Chondrocyte (in vitro differentiated cells): ENCODE data around the gene DNAJC3. TPM values are rescaled to one million over a fixed set of nuclear protein-coding genes. Genes with fewer than 3 reads are reported as not detected.

Source experiments
- DNase-seq: peaks from one replicate; pipeline ENCODE4 v3.0.0; 2021; ENCODE audit warnings: mixed read lengths, low spot score
- H3K27ac Mint-ChIP-seq: one replicate; pipeline ENCODE4 v1.8.0; 2021; ENCODE audit warnings: mild to moderate bottlenecking, moderate library complexity, mixed read lengths; ENCODE audit not compliant: unreplicated experiment
- H3K27me3 Mint-ChIP-seq: 2 replicates; pipeline ENCODE4 v1.8.0; 2021; ENCODE audit warnings: low read depth, mixed read lengths
- H3K36me3 Mint-ChIP-seq: 2 replicates; pipeline ENCODE4 v1.8.0; 2021; ENCODE audit warnings: low read depth, mixed read lengths
- H3K4me1 Mint-ChIP-seq: 2 replicates; pipeline ENCODE4 v1.8.0; 2021; ENCODE audit warnings: low read depth, mild to moderate bottlenecking, mixed read lengths
- H3K4me3 Mint-ChIP-seq: one replicate; pipeline ENCODE4 v1.8.0; 2021; ENCODE audit warnings: mild to moderate bottlenecking, moderate library complexity, mixed read lengths; ENCODE audit not compliant: unreplicated experiment
- H3K9me3 Mint-ChIP-seq: 2 replicates; pipeline ENCODE4 v1.8.0; 2021; ENCODE audit warnings: low read depth, mixed read lengths
- total RNA-seq: library from RNA; stranded (reverse); gene quantifications from 3 replicates; pipeline ENCODE4 v1.2.1, GENCODE V29; 2021
- TF ChIP-seq, protein P1 (sequence below): fragments of 200-600 bp; sonication (generic); IDR thresholded peaks from 2 replicates; pipeline ENCODE4 v1.5.0; 2021; ENCODE audit warnings: antibody characterized with exemption, mild to moderate bottlenecking, moderate library complexity

DNAJC3 gene
- total RNA-seq, 1 donor from 2014 or later = 53.9 TPM

DNA sequence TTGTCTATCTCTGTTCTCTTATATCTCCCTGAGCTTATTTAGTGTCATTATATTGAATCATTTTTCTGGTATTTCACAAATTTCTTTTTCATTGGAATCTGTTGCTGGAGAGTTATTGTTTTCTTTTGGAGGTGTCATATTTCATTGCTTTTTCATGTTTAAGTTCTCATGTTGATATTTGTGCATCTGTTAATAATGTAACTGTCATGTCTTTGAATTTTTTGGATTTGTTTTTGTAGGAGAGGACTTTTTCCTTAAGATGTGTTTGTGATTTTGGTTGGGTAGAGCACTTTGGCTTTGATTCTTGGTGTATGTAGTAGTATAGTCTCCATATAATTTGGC, 64.0 kb downstream of the DNAJC3 start:
- Mint-ChIP-seq H3K27ac (peak overlapping the region; percentile 52), H3K4me3 (peak overlapping the region; percentile 50), H3K9me3 (peaks cover 12% of the 10 kb centered on the region), H3K4me1 (peaks cover 8% of the 10 kb centered on the region), H3K27me3 (no peaks in the 10 kb centered on the region), H3K36me3 (peaks cover 5% of the 10 kb centered on the region)
- TF ChIP-seq, protein P1, sequence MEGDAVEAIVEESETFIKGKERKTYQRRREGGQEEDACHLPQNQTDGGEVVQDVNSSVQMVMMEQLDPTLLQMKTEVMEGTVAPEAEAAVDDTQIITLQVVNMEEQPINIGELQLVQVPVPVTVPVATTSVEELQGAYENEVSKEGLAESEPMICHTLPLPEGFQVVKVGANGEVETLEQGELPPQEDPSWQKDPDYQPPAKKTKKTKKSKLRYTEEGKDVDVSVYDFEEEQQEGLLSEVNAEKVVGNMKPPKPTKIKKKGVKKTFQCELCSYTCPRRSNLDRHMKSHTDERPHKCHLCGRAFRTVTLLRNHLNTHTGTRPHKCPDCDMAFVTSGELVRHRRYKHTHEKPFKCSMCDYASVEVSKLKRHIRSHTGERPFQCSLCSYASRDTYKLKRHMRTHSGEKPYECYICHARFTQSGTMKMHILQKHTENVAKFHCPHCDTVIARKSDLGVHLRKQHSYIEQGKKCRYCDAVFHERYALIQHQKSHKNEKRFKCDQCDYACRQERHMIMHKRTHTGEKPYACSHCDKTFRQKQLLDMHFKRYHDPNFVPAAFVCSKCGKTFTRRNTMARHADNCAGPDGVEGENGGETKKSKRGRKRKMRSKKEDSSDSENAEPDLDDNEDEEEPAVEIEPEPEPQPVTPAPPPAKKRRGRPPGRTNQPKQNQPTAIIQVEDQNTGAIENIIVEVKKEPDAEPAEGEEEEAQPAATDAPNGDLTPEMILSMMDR = no peak
- DNase-seq = no peak

DNA sequence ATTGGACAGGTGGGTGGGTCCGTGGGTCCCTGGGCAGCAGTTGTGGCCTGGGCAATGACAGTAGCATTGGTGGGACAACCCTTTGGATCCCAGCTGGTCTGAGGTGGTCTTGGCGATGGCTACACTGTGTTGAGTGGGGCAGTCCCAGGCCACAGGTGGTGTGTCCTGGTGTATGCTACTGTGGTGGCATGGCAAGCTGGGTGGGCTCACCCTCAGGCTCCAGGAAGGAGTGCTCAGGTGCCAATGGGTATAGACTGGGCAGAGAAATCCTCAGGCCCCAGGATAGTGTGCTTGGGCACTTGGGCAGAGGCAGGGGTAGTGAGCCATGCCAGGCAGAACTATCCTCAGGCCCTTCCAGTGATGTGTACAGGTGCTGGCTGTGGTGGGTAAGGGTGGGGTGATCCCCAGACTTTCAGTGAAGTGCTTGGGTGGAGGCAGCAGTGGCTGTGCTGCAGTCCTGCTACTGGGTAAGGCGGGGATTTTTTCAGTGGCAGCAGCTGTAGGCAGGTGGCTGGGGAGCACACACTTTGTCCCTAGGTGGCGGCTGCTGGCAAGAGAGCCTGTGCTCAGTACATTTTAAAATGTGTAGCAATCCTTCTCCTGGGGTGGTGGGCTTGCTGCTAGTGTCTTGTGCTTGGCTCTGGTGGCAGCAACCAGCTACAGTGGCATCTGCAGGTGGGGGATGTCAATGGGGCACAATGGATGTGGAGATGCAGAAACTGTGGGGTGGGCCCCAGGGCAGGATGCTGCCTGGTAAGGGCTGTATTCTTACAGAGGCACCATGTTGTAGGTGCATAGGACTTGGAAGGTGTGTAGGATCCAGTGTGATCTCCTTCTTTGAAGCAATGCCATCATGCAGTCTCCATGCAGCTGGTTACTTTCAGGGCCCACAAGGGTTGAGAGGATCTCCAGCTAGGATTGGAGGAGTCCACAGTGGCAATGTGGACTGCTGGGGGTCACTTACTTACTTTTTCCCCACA, 64.9 kb downstream of the DNAJC3 start:
- H3K9me3 Mint-ChIP-seq = peaks cover 12% of the 10 kb centered on the region
- H3K4me1 Mint-ChIP-seq = peaks cover 8% of the 10 kb centered on the region
- H3K4me3 Mint-ChIP-seq = no peak overlapping the region
- TF ChIP-seq, protein P1 = no peak
- H3K36me3 Mint-ChIP-seq = peaks cover 5% of the 10 kb centered on the region
- no peak for DNase-seq
- H3K27me3 Mint-ChIP-seq = no peaks in the 10 kb centered on the region
- H3K27ac Mint-ChIP-seq = no peak overlapping the region

DNA sequence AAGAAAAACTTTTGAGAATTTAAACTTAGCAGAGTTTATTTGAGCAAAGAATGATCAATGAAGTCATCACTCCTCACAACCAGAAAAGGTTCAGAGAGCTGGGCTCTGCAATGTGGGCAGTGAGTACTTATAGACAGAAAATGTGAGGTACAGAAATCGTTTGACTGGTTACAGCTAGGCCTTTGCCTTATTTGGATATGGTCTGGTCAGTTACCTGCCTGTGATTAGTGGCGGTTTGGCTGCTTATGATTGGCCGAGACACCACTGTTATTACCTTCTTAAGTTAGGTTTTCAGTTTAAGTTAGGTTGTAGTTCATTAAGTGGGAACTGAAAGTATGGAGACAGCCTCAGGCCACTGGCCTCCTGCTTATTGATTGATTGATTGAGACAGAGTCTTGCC, 66.3 kb downstream of the DNAJC3 start:
- Mint-ChIP-seq H3K9me3 (peaks cover 12% of the 10 kb centered on the region), H3K4me3 (no peak overlapping the region), H3K4me1 (peaks cover 8% of the 10 kb centered on the region), H3K27me3 (no peaks in the 10 kb centered on the region), H3K36me3 (peaks cover 5% of the 10 kb centered on the region), H3K27ac (no peak overlapping the region)
- TF ChIP-seq, protein P1 = no peak
- no peak for DNase-seq

DNA sequence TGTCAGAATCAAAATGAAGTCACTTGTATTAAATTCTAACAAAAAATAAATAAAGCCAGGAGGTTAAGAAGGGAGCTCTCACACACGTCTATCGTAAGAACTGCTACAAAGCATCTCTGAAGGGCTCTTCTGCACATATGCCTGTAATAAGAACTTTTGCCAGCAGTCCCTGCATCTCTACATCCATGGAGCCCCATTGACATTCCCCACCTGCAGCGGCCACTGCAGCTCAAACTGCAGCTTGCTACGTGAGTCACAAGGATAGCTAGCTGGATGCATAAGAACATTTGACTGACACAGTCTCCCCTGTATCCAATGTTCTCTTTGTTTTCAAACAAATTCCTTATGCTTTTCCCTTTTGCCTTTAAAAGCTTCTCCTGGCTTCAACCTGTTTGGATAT, 68.3 kb downstream of the DNAJC3 start:
- H3K27me3 Mint-ChIP-seq = no peaks in the 10 kb centered on the region

DNA sequence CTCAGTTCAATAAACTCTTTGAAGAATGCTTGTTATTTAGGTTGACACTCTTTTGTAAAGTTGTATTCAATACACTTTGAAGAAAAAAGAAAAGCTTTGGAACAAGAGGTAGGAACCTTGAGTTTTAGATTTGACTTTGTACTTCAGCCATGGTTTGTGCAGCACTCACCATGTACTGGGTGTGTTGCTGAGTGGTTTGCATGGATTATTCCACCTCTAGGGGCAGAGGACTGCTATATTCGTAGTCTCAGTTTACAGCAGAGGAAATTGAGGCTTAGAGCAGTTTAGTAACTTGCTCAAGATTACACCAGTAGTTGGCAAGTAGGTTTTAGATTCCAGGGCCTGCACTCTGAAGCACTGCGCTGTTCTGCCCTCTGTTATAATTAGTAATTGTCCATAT, 68.8 kb downstream of the DNAJC3 start:
- peaks cover 5% of the 10 kb centered on the region for H3K9me3 Mint-ChIP-seq
- peaks cover 4% of the 10 kb centered on the region for H3K36me3 Mint-ChIP-seq
- no peaks in the 10 kb centered on the region for H3K27me3 Mint-ChIP-seq
- TF ChIP-seq, protein P1 = peak; percentile 27
- DNase-seq = no peak
- H3K4me3 Mint-ChIP-seq = no peak overlapping the region
- H3K27ac Mint-ChIP-seq = no peak overlapping the region
- H3K4me1 Mint-ChIP-seq = peaks cover 5% of the 10 kb centered on the region

More for the DNA sequence above, 68.3 kb downstream of the DNAJC3 start:
- no peak overlapping the region for H3K27ac Mint-ChIP-seq
- peaks cover 8% of the 10 kb centered on the region for H3K4me1 Mint-ChIP-seq
- H3K36me3 Mint-ChIP-seq = peaks cover 4% of the 10 kb centered on the region
- DNase-seq = no peak
- H3K9me3 Mint-ChIP-seq = peaks cover 6% of the 10 kb centered on the region
- no peak overlapping the region for H3K4me3 Mint-ChIP-seq
- TF ChIP-seq, protein P1 = no peak
